HepG2 (cell line): ENCODE measurements around the gene CSNK1D. TPM values are rescaled to one million over a fixed set of nuclear protein-coding genes. Genes with fewer than 3 reads are reported as not detected.
A peak's percentile ranks its signal among the peaks of the same experiment; 100 is the strongest.

ENCODE experiments used
- CENPT ChIP-seq: sonication (generic); formaldehyde crosslinking; IDR thresholded peaks from 2 replicates; pipeline ENCODE4 v1.8.0; 2022; ENCODE audit warnings: low read depth, mild to moderate bottlenecking, moderate library complexity, missing genetic modification reagents
- CREB1 ChIP-seq, 2 experiments: fragments of 450-650 bp in 1 of 2; IDR thresholded peaks; 2 replicates each; pipeline ENCODE4 v1.6.1; 2016 to 2017; ENCODE audit warnings: control low read depth in 1 of 2, mild to moderate bottlenecking in 1 of 2, missing compliant biosample characterization in 1 of 2, missing genetic modification characterization in 1 of 2
- EEA1 ChIP-seq: sonication (generic); formaldehyde crosslinking; IDR thresholded peaks from 2 replicates; pipeline ENCODE4 v1.5.1; 2020; ENCODE audit warnings: mild to moderate bottlenecking, missing genetic modification reagents, borderline replicate concordance
- ERF ChIP-seq: IDR thresholded peaks from 2 replicates; pipeline ENCODE4 v1.6.1; 2018; ENCODE audit warnings: missing biosample characterization, missing genetic modification reagents
- ETS1 ChIP-seq: sonication (generic); formaldehyde crosslinking; IDR thresholded peaks from 2 replicates; pipeline ENCODE4 v1.4.0; 2020; ENCODE audit warnings: missing genetic modification reagents
- FOSL1 ChIP-seq: sonication (generic); formaldehyde crosslinking; IDR thresholded peaks from 2 replicates; pipeline ENCODE4 v1.9.0; 2021; ENCODE audit warnings: missing genetic modification reagents, borderline replicate concordance
- FOXM1 ChIP-seq: sonication (generic); formaldehyde crosslinking; IDR thresholded peaks from 2 replicates; pipeline ENCODE4 v1.5.0; 2020; ENCODE audit warnings: missing genetic modification reagents
- GABPB1 ChIP-seq: IDR thresholded peaks from 2 replicates; pipeline ENCODE4 v1.6.1; 2016; ENCODE audit warnings: mild to moderate bottlenecking, missing genetic modification reagents, moderate library complexity, missing compliant biosample characterization
- GATAD1 ChIP-seq: IDR thresholded peaks from 2 replicates; pipeline ENCODE4 v1.6.1; 2016; ENCODE audit warnings: missing genetic modification reagents, missing compliant biosample characterization
- HNRNPL ChIP-seq: fragments of 200-400 bp; formaldehyde crosslinking; IDR thresholded peaks from 2 replicates; pipeline ENCODE4 v1.6.1; 2017; ENCODE audit warnings: mild to moderate bottlenecking, low read depth, low read length
- IKZF5 ChIP-seq: IDR thresholded peaks from 2 replicates; pipeline ENCODE4 v1.6.1; 2018; ENCODE audit warnings: missing genetic modification reagents, mild to moderate bottlenecking, missing compliant biosample characterization
- IRF1 ChIP-seq: sonication (generic); formaldehyde crosslinking; IDR thresholded peaks from 2 replicates; pipeline ENCODE4 v1.4.0; 2020; ENCODE audit warnings: low read depth, mild to moderate bottlenecking, missing genetic modification reagents
- MAFG ChIP-seq: sonication (generic); formaldehyde crosslinking; IDR thresholded peaks from 2 replicates; pipeline ENCODE4 v1.5.1; 2020; ENCODE audit warnings: mild to moderate bottlenecking, missing genetic modification reagents
- MTERF4 ChIP-seq: sonication (generic); formaldehyde crosslinking; IDR thresholded peaks from 2 replicates; pipeline ENCODE4 v1.8.0; 2023; ENCODE audit warnings: mild to moderate bottlenecking, missing genetic modification reagents
- NFE2L1 ChIP-seq: sonication (generic); formaldehyde crosslinking; IDR thresholded peaks from 2 replicates; pipeline ENCODE4 v1.4.0; 2020; ENCODE audit warnings: missing genetic modification reagents, mild to moderate bottlenecking, borderline replicate concordance
- PREB ChIP-seq: sonication (generic); formaldehyde crosslinking; IDR thresholded peaks from 2 replicates; pipeline ENCODE4 v1.4.0; 2020; ENCODE audit warnings: missing genetic modification reagents
- SNAI1 ChIP-seq: sonication (generic); formaldehyde crosslinking; IDR thresholded peaks from 2 replicates; pipeline ENCODE4 v1.5.0; 2020; ENCODE audit warnings: mild to moderate bottlenecking, missing genetic modification reagents, borderline replicate concordance
- ZNF496 ChIP-seq: sonication (generic); formaldehyde crosslinking; IDR thresholded peaks from 2 replicates; pipeline ENCODE4 v1.8.1; 2023; ENCODE audit warnings: mild to moderate bottlenecking, moderate library complexity, missing genetic modification reagents; ENCODE audit not compliant: insufficient replicate concordance
- ZNF703 ChIP-seq: sonication (generic); formaldehyde crosslinking; IDR thresholded peaks from 2 replicates; pipeline ENCODE4 v1.5.1; 2020; ENCODE audit warnings: missing genetic modification reagents, mild to moderate bottlenecking, moderate library complexity, borderline replicate concordance
- ZNF768 ChIP-seq: sonication (generic); formaldehyde crosslinking; IDR thresholded peaks from 2 replicates; pipeline ENCODE4 v1.4.0; 2020; ENCODE audit warnings: missing genetic modification reagents
- ZNF773 ChIP-seq: sonication (generic); formaldehyde crosslinking; IDR thresholded peaks from 2 replicates; pipeline ENCODE4 v1.4.0; 2020; ENCODE audit warnings: missing genetic modification reagents, borderline replicate concordance
- ZNF781 ChIP-seq: sonication (generic); formaldehyde crosslinking; IDR thresholded peaks from 2 replicates; pipeline ENCODE4 v1.5.1; 2020; ENCODE audit warnings: borderline replicate concordance, mild to moderate bottlenecking, missing genetic modification reagents; ENCODE audit errors: not compliant biosample characterization
- polyA plus RNA-seq, 8 experiments: library from polyadenylated mRNA; depleted of rRNA in 3 of 8; stranded (reverse) in 7 of 8; unstranded in 1 of 8; fragments of >200 nt; fragmentation: Illumina TruSeq in 4 of 8; extraction: Trizol in 4 of 8; gene quantifications; 2 replicates each; pipeline versions ENCODE4 v1.2.1 to v1.2.3, GENCODE V29; 2011 to 2016; ENCODE audit warnings: low read depth in 4 of 8, missing spikeins in 1 of 8, mixed read lengths in 1 of 8; ENCODE audit not compliant: insufficient read depth in 1 of 8
- total RNA-seq, 5 experiments: library from RNA; depleted of rRNA; stranded (reverse); fragments of >200 nt; fragmentation: Illumina TruSeq; extraction: Trizol; gene quantifications; 2 replicates each; pipeline ENCODE4 v1.2.3, GENCODE V29; 2016; ENCODE audit warnings: low read depth in 1 of 5

The CSNK1D gene
- total and polyA plus RNA-seq, 2 of the 13 experiments (the other 11 are each of a cell fraction or from before 2014, with no cell fraction given) = 31.5 to 128 TPM

- peak; percentile 72; the same call in 1 of the 2 replicates for TF ChIP-seq CENPT (CRISPR knock-in tag)
- TF ChIP-seq ZNF703 (CRISPR knock-in tag) = 0 out of 2 replicates have a peak, but pooled peaks have one; percentile 4
- peak; percentile 5; the same call in 1 of the 2 replicates for TF ChIP-seq ZNF768
- TF ChIP-seq ETS1 (CRISPR knock-in tag) = no peak
- TF ChIP-seq NFE2L1 (CRISPR knock-in tag) = no peak
- TF ChIP-seq SNAI1 (CRISPR knock-in tag) = no peak; the same call in 1 of the 2 replicates
- peak; percentile 16 for TF ChIP-seq MTERF4 (CRISPR knock-in tag)
- no peak for TF ChIP-seq ERF (CRISPR knock-in tag)
- no peak for TF ChIP-seq ZNF496 (CRISPR knock-in tag)
- no peak for TF ChIP-seq CREB1 (IDR thresholded peaks at IDR 0.05)
- no peak for TF ChIP-seq CREB1 (CRISPR knock-in tag; IDR thresholded peaks at IDR 0.05)
- no peak for TF ChIP-seq IRF1 (CRISPR knock-in tag)
- no peak; the same call in none of the 2 replicates for TF ChIP-seq GATAD1
- TF ChIP-seq ZNF773 (CRISPR knock-in tag) = no peak; the same call in 1 of the 2 replicates
- TF ChIP-seq EEA1 (CRISPR knock-in tag) = peak; percentile 94; the same call in 1 of the 2 replicates
- TF ChIP-seq HNRNPL = no peak
- TF ChIP-seq ZNF781 = no peak
- 0 out of 2 replicates have a peak, but pooled peaks have one; percentile 5 for TF ChIP-seq GABPB1 (CRISPR knock-in tag)
- TF ChIP-seq MAFG (CRISPR knock-in tag) = no peak
- TF ChIP-seq PREB = no peak
- no peak for TF ChIP-seq FOXM1 (CRISPR knock-in tag)
- no peak for TF ChIP-seq IKZF5 (CRISPR knock-in tag)
- TF ChIP-seq FOSL1 = no peak
Observed at GRCh38 chr17:82229698-82230608, 43.5 kb downstream of the CSNK1D start (continued).
